H1 (cell line): ENCODE measurements around the gene SFXN1. TPM values are rescaled to one million over a fixed set of nuclear protein-coding genes. Genes with fewer than 3 reads are reported as not detected.

Source experiments
- CTCF ChIA-PET: fragments of 300-600 bp; sonication (Branson Sonifier 250); formaldehyde crosslinking; loops from one replicate; lab custom pipeline; 2021; ENCODE audit not compliant: partially characterized antibody; lab: Charles Lee
- POLR2A ChIA-PET: fragments of 300-600 bp; sonication (Branson Sonifier 250); formaldehyde crosslinking; loops from one replicate; lab custom pipeline; 2021; ENCODE audit warnings: inconsistent platforms; ENCODE audit not compliant: partially characterized antibody; lab: Charles Lee
- DNase-seq, 2 experiments: peaks; one replicate each; pipeline versions ENCODE4 v3.0.0 to v3.0.0-alpha.2; 2010 to 2022; ENCODE audit warnings: low spot score in 2 of 2, low read depth in 1 of 2, mixed read lengths in 1 of 2
- FAIRE-seq: peaks from 2 replicates; lab custom pipeline; 2011; peaks lifted over from hg19 to GRCh38; lab: Jason Lieb, UNC
- H2AFZ ChIP-seq: 2 replicates; pipeline ENCODE4 v1.8.1; 2012; ENCODE audit warnings: low read length, inconsistent platforms
- H2AK5ac ChIP-seq: 2 replicates; pipeline ENCODE4 v1.6.1; 2013; ENCODE audit warnings: low read depth, low read length
- H2BK120ac ChIP-seq: replicated peaks from 2 replicates; pipeline ENCODE3; 2013; ENCODE audit warnings: low read depth, low read length, inconsistent platforms
- H2BK12ac ChIP-seq: 2 replicates; pipeline ENCODE4 v1.6.1; 2013; ENCODE audit warnings: low read depth, low read length
- H2BK15ac ChIP-seq: 2 replicates; pipeline ENCODE4 v1.6.1; 2013; ENCODE audit warnings: low read length
- H2BK20ac ChIP-seq: 2 replicates; pipeline ENCODE4 v1.6.1; 2013; ENCODE audit warnings: low read length
- H2BK5ac ChIP-seq: 2 replicates; pipeline ENCODE4 v1.6.1; 2013; ENCODE audit warnings: low read depth, low read length
- H3K14ac ChIP-seq: 2 replicates; pipeline ENCODE4 v1.6.1; 2013; ENCODE audit warnings: inconsistent platforms; ENCODE audit not compliant: insufficient read length
- H3K18ac ChIP-seq: 2 replicates; pipeline ENCODE4 v1.6.1; 2013; ENCODE audit warnings: low read length; ENCODE audit errors: extremely low read depth
- H3K23ac ChIP-seq: 2 replicates; pipeline ENCODE4 v1.6.1; 2013; ENCODE audit warnings: inconsistent platforms; ENCODE audit not compliant: insufficient read length
- H3K23me2 ChIP-seq: 2 replicates; pipeline ENCODE4 v1.6.1; 2013; ENCODE audit warnings: low read depth, low read length
- H3K27ac ChIP-seq: 2 replicates; pipeline ENCODE4 v1.6.1; 2011; ENCODE audit warnings: low read depth, low read length, inconsistent platforms
- H3K27me3 ChIP-seq, 4 experiments: replicated peaks in 1 of 4; 1 replicate in 1 of 4; 2 replicates in 3 of 4; pipeline versions ENCODE4 v1.6.1 to v1.8.1; 2011 to 2013; ENCODE audit warnings: low read length in 3 of 4, mild to moderate bottlenecking in 3 of 4, inconsistent platforms in 2 of 4, mixed read lengths in 2 of 4, moderate library complexity in 1 of 4; ENCODE audit not compliant: control insufficient read depth in 3 of 4, insufficient read depth in 3 of 4; ENCODE audit errors: extremely low read depth in 1 of 4
- H3K36me3 ChIP-seq, 4 experiments: 2 replicates each; pipeline versions ENCODE4 v1.6.1 to v1.8.1; 2011 to 2013; ENCODE audit warnings: mild to moderate bottlenecking in 4 of 4, low read length in 3 of 4, moderate library complexity in 2 of 4, control low read depth in 1 of 4, inconsistent platforms in 1 of 4; ENCODE audit not compliant: insufficient read depth in 4 of 4, control insufficient read depth in 2 of 4
- H3K4ac ChIP-seq: replicated peaks from 2 replicates; pipeline ENCODE3; 2013; ENCODE audit warnings: low read length, low read depth, mixed read lengths, inconsistent platforms; ENCODE audit not compliant: insufficient read length
- H3K4me1 ChIP-seq, 4 experiments: replicated peaks in 1 of 4; 1 replicate in 1 of 4; 2 replicates in 3 of 4; pipeline versions ENCODE4 v1.6.1 to v1.8.1; 2011 to 2013; ENCODE audit warnings: low read length in 3 of 4, inconsistent platforms in 2 of 4, mixed read lengths in 1 of 4; ENCODE audit not compliant: insufficient read depth in 4 of 4, control insufficient read depth in 3 of 4
- H3K4me2 ChIP-seq, 2 experiments: 2 replicates each; pipeline versions ENCODE4 v1.6.1 to v1.8.1; 2011 to 2013; ENCODE audit warnings: low read depth in 2 of 2, low read length in 2 of 2, control low read depth in 1 of 2, inconsistent platforms in 1 of 2, mild to moderate bottlenecking in 1 of 2; ENCODE audit not compliant: insufficient read depth in 1 of 2
- H3K4me3 ChIP-seq, 4 experiments: fragments of 200-600, 300-600 bp in 1 of 4; sonication (generic), shearing (Covaris generic), sonication (Bioruptor Twin) in 1 of 4; 2 replicates each; pipeline versions ENCODE4 v1.5.1 to v1.8.1; 2011 to 2016; ENCODE audit warnings: low read length in 4 of 4, low read depth in 3 of 4, control low read depth in 2 of 4, inconsistent platforms in 2 of 4, mild to moderate bottlenecking in 2 of 4, mixed read lengths in 1 of 4, moderate library complexity in 1 of 4; ENCODE audit not compliant: insufficient read depth in 2 of 4; ENCODE audit errors: extremely low read depth in 1 of 4
- H3K56ac ChIP-seq: replicated peaks from 2 replicates; pipeline ENCODE3; 2013; ENCODE audit warnings: low read depth, mild to moderate bottlenecking, mixed read lengths, low read length, inconsistent platforms; ENCODE audit not compliant: insufficient read length
- H3K79me1 ChIP-seq: 2 replicates; pipeline ENCODE4 v1.6.1; 2013; ENCODE audit warnings: low read depth, low read length, control low read depth
- H3K79me2 ChIP-seq, 2 experiments: 2 replicates each; pipeline versions ENCODE4 v1.6.1 to v1.8.1; 2012 to 2013; ENCODE audit warnings: low read length in 2 of 2, mild to moderate bottlenecking in 2 of 2, inconsistent platforms in 1 of 2; ENCODE audit not compliant: insufficient read depth in 2 of 2, control insufficient read depth in 1 of 2
- H3K9ac ChIP-seq, 4 experiments: replicated peaks in 1 of 4; 1 replicate in 1 of 4; 2 replicates in 3 of 4; pipeline versions ENCODE4 v1.6.1 to v1.8.1; 2011 to 2013; ENCODE audit warnings: low read depth in 3 of 4, low read length in 3 of 4, control low read depth in 2 of 4, mild to moderate bottlenecking in 2 of 4, moderate library complexity in 2 of 4, inconsistent platforms in 1 of 4; ENCODE audit errors: extremely low read depth in 1 of 4
- H3K9me3 ChIP-seq, 2 experiments: 2 replicates each; pipeline versions ENCODE4 v1.6.1 to v1.8.1; 2012 to 2013; ENCODE audit warnings: mild to moderate bottlenecking in 2 of 2, moderate library complexity in 2 of 2, control low read depth in 1 of 2, inconsistent platforms in 1 of 2, low read depth in 1 of 2, low read length in 1 of 2, mixed read lengths in 1 of 2; ENCODE audit not compliant: insufficient read depth in 2 of 2
- H4K20me1 ChIP-seq, 2 experiments: replicated peaks in 1 of 2; 2 replicates each; pipeline versions ENCODE3 to v1.8.1; 2011 to 2013; ENCODE audit warnings: inconsistent platforms in 2 of 2, low read length in 2 of 2, mild to moderate bottlenecking in 1 of 2; ENCODE audit not compliant: insufficient read depth in 2 of 2, control insufficient read depth in 1 of 2
- H4K5ac ChIP-seq: 2 replicates; pipeline ENCODE4 v1.6.1; 2013; ENCODE audit warnings: low read length, low read depth, mixed read lengths, inconsistent platforms; ENCODE audit not compliant: insufficient read length
- H4K8ac ChIP-seq: 2 replicates; pipeline ENCODE4 v1.8.0; 2013; ENCODE audit warnings: mild to moderate bottlenecking, moderate library complexity, low read length, inconsistent platforms; ENCODE audit not compliant: insufficient read depth; ENCODE audit errors: extremely low read depth
- H4K91ac ChIP-seq: replicated peaks from 2 replicates; pipeline ENCODE3; 2013; ENCODE audit warnings: low read length, mixed read lengths, inconsistent platforms; ENCODE audit not compliant: insufficient read length
- FOSL1 ChIP-seq: IDR thresholded peaks from 2 replicates; pipeline ENCODE4 v1.6.1; 2011; ENCODE audit warnings: mild to moderate bottlenecking, low read depth, low read length, moderate library complexity; ENCODE audit not compliant: insufficient read depth
- KDM1A ChIP-seq: fragments of 200-600, 300-600 bp; sonication (generic); IDR thresholded peaks from 2 replicates; pipeline ENCODE4 v1.7.1; 2016; ENCODE audit warnings: mild to moderate bottlenecking, low read length, borderline replicate concordance
- PHF8 ChIP-seq: fragments of 200-600 bp; sonication (generic); conservative IDR thresholded peaks from 2 replicates; pipeline ENCODE4 v1.7.1; 2012; ENCODE audit warnings: low read depth, mild to moderate bottlenecking, inconsistent platforms, low read length, moderate library complexity
- POLR2A ChIP-seq, 2 experiments: IDR thresholded peaks; 1 replicate in 1 of 2; 2 replicates in 1 of 2; pipeline ENCODE4 v1.6.1; 2011; ENCODE audit warnings: low read depth in 2 of 2, low read length in 2 of 2, mild to moderate bottlenecking in 2 of 2; ENCODE audit errors: control extremely low read depth in 1 of 2
- POLR2AphosphoS5 ChIP-seq: IDR thresholded peaks from 2 replicates; pipeline ENCODE4 v1.6.1; 2011; ENCODE audit warnings: low read depth, low read length
- RBBP5 ChIP-seq: IDR thresholded peaks from 2 replicates; pipeline ENCODE4 v1.7.1; 2012; ENCODE audit warnings: low read depth, mild to moderate bottlenecking, inconsistent platforms, low read length, moderate library complexity, borderline replicate concordance
- SAP30 ChIP-seq: fragments of 300-600 bp; sonication (generic); IDR thresholded peaks from 2 replicates; pipeline ENCODE4 v1.7.1; 2012; ENCODE audit warnings: low read length, moderate library complexity, mild to moderate bottlenecking, inconsistent platforms; ENCODE audit not compliant: insufficient read depth, insufficient replicate concordance
- SP1 ChIP-seq: IDR thresholded peaks from 2 replicates; pipeline ENCODE4 v1.6.1; 2011; ENCODE audit warnings: low read depth, low read length
- SP4 ChIP-seq: IDR thresholded peaks from 2 replicates; pipeline ENCODE4 v1.6.1; 2012; ENCODE audit warnings: low read length, inconsistent platforms
- TCF12 ChIP-seq: IDR thresholded peaks from 2 replicates; pipeline ENCODE4 v1.6.1; 2011; ENCODE audit warnings: low read depth, mild to moderate bottlenecking, low read length
- WGBS, 2 experiments: shearing (Covaris generic) in 1 of 2; methylation state at CpG; one replicate each; pipeline versions ENCODE4 v1.1.6 to v1.1.7; 2013 to 2015; ENCODE audit warnings: low lambda C conversion rate in 2 of 2, mixed read lengths in 2 of 2, inconsistent platforms in 1 of 2, low coverage in 1 of 2, missing lambda C conversion rate in 1 of 2; ENCODE audit not compliant: insufficient replicate concordance in 2 of 2, insufficient coverage in 1 of 2, insufficient read length in 1 of 2; ENCODE audit errors: extremely low coverage in 1 of 2, missing lambda C conversion rate in 1 of 2; 5-methylcytosine and 5-hydroxymethylcytosine counted together
- polyA plus RNA-seq, 7 experiments: library from polyadenylated mRNA; depleted of rRNA in 3 of 7; stranded (reverse) in 5 of 7; unstranded in 2 of 7; fragments of >200 nt in 5 of 7; fragments of 200-250 nt in 2 of 7; gene quantifications; 1 replicate in 5 of 7; 2 replicates in 1 of 7; 4 replicates in 1 of 7; pipeline versions ENCODE4 v1.2.1 to v1.2.3, GENCODE V29; 2011 to 2013; ENCODE audit warnings: missing spikeins in 2 of 7, mixed read lengths in 2 of 7
- total RNA-seq: library from RNA; stranded (reverse); fragmentation: NEBNext Ultra II Directional; extraction: Animal tissue kit (Norgen Biotek cat#: 25700); gene quantifications from 2 replicates; pipeline ENCODE4 v1.2.1, GENCODE V29; 2021
- TF ChIP-seq, protein P1 (sequence below), 3 experiments: IDR thresholded peaks; 1 replicate in 2 of 3; 2 replicates in 1 of 3; pipeline versions ENCODE4 v1.5.1 to v1.6.1; 2011; ENCODE audit warnings: low read length in 3 of 3, mild to moderate bottlenecking in 3 of 3, inconsistent platforms in 2 of 3, low read depth in 1 of 3, moderate library complexity in 1 of 3; ENCODE audit not compliant: insufficient read depth in 1 of 3; ENCODE audit errors: control extremely low read depth in 1 of 3
- TF ChIP-seq, protein P2 (sequence below): IDR thresholded peaks from 2 replicates; pipeline ENCODE4 v1.6.1; 2011; ENCODE audit warnings: low read depth, mild to moderate bottlenecking, low read length; ENCODE audit not compliant: insufficient read depth

The SFXN1 gene
- total and polyA plus RNA-seq, 2 of the 8 experiments (the other 6 are each of a cell fraction or from before 2014, with no cell fraction given): 72.7 to 97.6 TPM

DNA sequence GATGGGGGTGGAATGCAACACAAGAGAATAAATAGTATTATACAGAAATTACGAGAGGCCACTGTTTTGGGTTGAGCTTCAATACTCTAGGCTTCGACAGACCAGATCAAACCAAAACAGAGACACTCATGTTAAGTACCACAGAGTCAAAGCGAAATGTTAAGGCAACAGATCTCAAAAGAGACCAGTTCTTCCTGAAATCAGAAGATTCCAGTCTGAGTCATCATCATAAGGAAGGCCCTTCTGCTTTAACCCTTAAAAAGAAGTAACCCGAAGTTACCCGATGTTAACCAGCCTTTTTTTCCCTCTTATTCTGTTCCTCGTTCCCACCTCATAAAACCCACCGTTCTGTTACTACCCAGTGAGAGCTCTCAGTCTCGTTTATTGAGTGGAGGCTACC lies 75.9 kb downstream of the SFXN1 start:
- H4K5ac ChIP-seq: no peak overlapping the region
- H4K91ac ChIP-seq: no peak overlapping the region
- DNase-seq: no peak
- no peak overlapping the region for H2BK15ac ChIP-seq
- no peaks in the 10 kb centered on the region for H3K79me1 ChIP-seq
- no peak overlapping the region for H3K14ac ChIP-seq
- no peak overlapping the region for H2BK20ac ChIP-seq
- H3K4me2 ChIP-seq: no peak overlapping the region
- H2AK5ac ChIP-seq: no peak overlapping the region
- H3K9ac ChIP-seq: no peak overlapping the region
- H2BK5ac ChIP-seq: no peak overlapping the region
- peaks cover 5 to 14% (median 9%) of the 10 kb centered on the region in 4 experiments; a peak in 5 of 7 replicates for H3K4me1 ChIP-seq
- CTCF ChIA-PET: interaction anchor here (1.5 to 6.0 kb wide), 3 partner anchors 19 to 164 kb away, joined by 5 to 35 read pairs (median 6); no protein-coding TSS in a partner anchor
- H4K20me1 ChIP-seq: no peaks in the 10 kb centered on the region
- H2AFZ ChIP-seq: no peak overlapping the region
- H3K18ac ChIP-seq: no peak overlapping the region
- H3K23ac ChIP-seq: no peak overlapping the region
- POLR2A ChIA-PET: interaction anchor here (1.5 kb wide), 1 partner anchor 11 kb away, joined by 4 read pairs; no protein-coding TSS in a partner anchor
- H3K79me2 ChIP-seq: no peaks in the 10 kb centered on the region
- H3K4me3 ChIP-seq: no peak overlapping the region
- no peaks in the 10 kb centered on the region for H3K27me3 ChIP-seq
- no peak overlapping the region for H2BK120ac ChIP-seq
- no peaks in the 10 kb centered on the region for H3K36me3 ChIP-seq
- no peak overlapping the region for H3K27ac ChIP-seq
- no peak overlapping the region for H3K56ac ChIP-seq
- H3K4ac ChIP-seq: no peak overlapping the region
- H3K9me3 ChIP-seq: no peaks in the 10 kb centered on the region
- no peak for FAIRE-seq
- no peak overlapping the region for H4K8ac ChIP-seq
- WGBS, 2 experiments: 94% methylated on average over 8 of the region's 8 CpGs; no CpG with 5 or more reads in 1 of the 2 experiments
- no peaks in the 10 kb centered on the region for H3K23me2 ChIP-seq
- H2BK12ac ChIP-seq: no peak overlapping the region
- TF ChIP-seq RBBP5 (no peak), FOSL1 (no peak), KDM1A (no peak), SAP30 (no peak), SP4 (no peak), SP1 (no peak), PHF8 (no peak), POLR2AphosphoS5 (no peak), POLR2A (IDR thresholded peaks at IDR 0.05; ENCODE audit: control extremely low read depth in 1 of 2, low read depth in 2 of 2, low read length in 2 of 2) (no peak), TCF12 (no peak)
- TF ChIP-seq, protein P1, sequence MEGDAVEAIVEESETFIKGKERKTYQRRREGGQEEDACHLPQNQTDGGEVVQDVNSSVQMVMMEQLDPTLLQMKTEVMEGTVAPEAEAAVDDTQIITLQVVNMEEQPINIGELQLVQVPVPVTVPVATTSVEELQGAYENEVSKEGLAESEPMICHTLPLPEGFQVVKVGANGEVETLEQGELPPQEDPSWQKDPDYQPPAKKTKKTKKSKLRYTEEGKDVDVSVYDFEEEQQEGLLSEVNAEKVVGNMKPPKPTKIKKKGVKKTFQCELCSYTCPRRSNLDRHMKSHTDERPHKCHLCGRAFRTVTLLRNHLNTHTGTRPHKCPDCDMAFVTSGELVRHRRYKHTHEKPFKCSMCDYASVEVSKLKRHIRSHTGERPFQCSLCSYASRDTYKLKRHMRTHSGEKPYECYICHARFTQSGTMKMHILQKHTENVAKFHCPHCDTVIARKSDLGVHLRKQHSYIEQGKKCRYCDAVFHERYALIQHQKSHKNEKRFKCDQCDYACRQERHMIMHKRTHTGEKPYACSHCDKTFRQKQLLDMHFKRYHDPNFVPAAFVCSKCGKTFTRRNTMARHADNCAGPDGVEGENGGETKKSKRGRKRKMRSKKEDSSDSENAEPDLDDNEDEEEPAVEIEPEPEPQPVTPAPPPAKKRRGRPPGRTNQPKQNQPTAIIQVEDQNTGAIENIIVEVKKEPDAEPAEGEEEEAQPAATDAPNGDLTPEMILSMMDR (IDR thresholded peaks at IDR 0.05; ENCODE audit: control extremely low read depth in 1 of 3, insufficient read depth in 1 of 3, low read depth in 1 of 3, low read length in 3 of 3): no peak
- TF ChIP-seq, protein P2, sequence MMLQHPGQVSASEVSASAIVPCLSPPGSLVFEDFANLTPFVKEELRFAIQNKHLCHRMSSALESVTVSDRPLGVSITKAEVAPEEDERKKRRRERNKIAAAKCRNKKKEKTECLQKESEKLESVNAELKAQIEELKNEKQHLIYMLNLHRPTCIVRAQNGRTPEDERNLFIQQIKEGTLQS: no peak
